ENCODE data around the gene FHL1.

DNA sequence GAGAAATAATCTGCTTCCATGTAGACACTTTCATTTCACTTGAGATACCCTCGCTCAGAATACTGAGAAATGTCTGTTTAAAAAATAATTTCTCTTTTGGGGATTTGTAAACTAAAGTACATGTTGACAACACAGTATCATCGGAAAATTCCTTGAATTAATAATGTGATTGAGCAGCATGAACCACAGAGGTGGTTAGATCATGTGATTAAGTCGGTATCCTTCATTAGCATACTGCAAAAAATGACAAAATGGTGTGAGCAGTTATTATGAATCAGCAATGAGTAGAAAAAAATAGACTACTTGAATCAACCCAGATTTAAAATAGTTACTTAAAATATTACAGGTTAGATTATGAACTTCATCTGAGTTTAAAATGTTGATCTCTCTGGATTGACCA, 89.7 kb downstream of the FHL1 start:
- TF ChIP-seq CTCF (IDR thresholded peaks at IDR 0.05) (no peak), POLR2A (IDR thresholded peaks at IDR 0.05) (no peak), EP300 (IDR thresholded peaks at IDR 0.05) (no peak)

Measured in ovary (tissue), 3 donors.